Fibroblast of skin of right biceps (primary cell): ENCODE measurements around the gene TPRA1.
"Not testable (repeated sequence)": the region's sequence is repeated elsewhere in the genome, so short reads cannot be mapped to it uniquely, and the experiment has no call there.

Experiments used
- DNase-seq: peaks from one replicate; pipeline ENCODE4 v3.0.0-alpha.2; 2013

Gene TPRA1

GRCh38 chr3:127615631-127616305 lies 25.2 kb upstream of the TPRA1 start:
- no peak for DNase-seq

GRCh38 chr3:127614928-127615589 lies 24.5 kb upstream of the TPRA1 start:
- DNase-seq: no peak

GRCh38 chr3:127613406-127613805 lies 22.9 kb upstream of the TPRA1 start:
- no peak for DNase-seq

GRCh38 chr3:127612966-127613365 lies 22.4 kb upstream of the TPRA1 start:
- no peak for DNase-seq

GRCh38 chr3:127611251-127611650 lies 20.7 kb upstream of the TPRA1 start:
- DNase-seq: no peak

- peak; percentile 56 for DNase-seq
Measured at GRCh38 chr3:127610105-127610504, 19.6 kb upstream of the TPRA1 start.

- DNase-seq: no peak
Measured at GRCh38 chr3:127608362-127608718, 17.8 kb upstream of the TPRA1 start.

GRCh38 chr3:127607675-127608361 lies 17.3 kb upstream of the TPRA1 start:
- no peak for DNase-seq

- DNase-seq: no peak
Measured at GRCh38 chr3:127606981-127607595, 16.6 kb upstream of the TPRA1 start.

GRCh38 chr3:127606086-127606805 lies 15.7 kb upstream of the TPRA1 start:
- no peak for DNase-seq

- not testable (repeated sequence) for DNase-seq
Measured at GRCh38 chr3:127605547-127605946, 15.0 kb upstream of the TPRA1 start.

GRCh38 chr3:127604546-127605165 lies 14.1 kb upstream of the TPRA1 start:
- no peak for DNase-seq

GRCh38 chr3:127604035-127604434 lies 13.5 kb upstream of the TPRA1 start:
- no peak for DNase-seq

GRCh38 chr3:127600749-127601456 lies 10.4 kb upstream of the TPRA1 start:
- DNase-seq: no peak

- DNase-seq: no peak
Measured at GRCh38 chr3:127598841-127599570, 8.5 kb upstream of the TPRA1 start.

- DNase-seq: no peak
Measured at GRCh38 chr3:127597020-127597771, 6.7 kb upstream of the TPRA1 start.

GRCh38 chr3:127595303-127595702 lies 4.8 kb upstream of the TPRA1 start:
- no peak for DNase-seq

- no peak for DNase-seq
Measured at GRCh38 chr3:127593178-127593577, 2.6 kb upstream of the TPRA1 start.

GRCh38 chr3:127590282-127590592 lies 296 bp downstream of the TPRA1 start:
- DNase-seq: peak; percentile 29

- no peak for DNase-seq
Measured at GRCh38 chr3:127589600-127590281, 792 bp downstream of the TPRA1 start.
